Ishikawa (cell line): ENCODE measurements around the gene SPDYC.

ENCODE experiments used
- MAX ChIP-seq: IDR thresholded peaks from 2 replicates; pipeline ENCODE4 v1.6.1; 2012
- RAD21 ChIP-seq: IDR thresholded peaks from 2 replicates; pipeline ENCODE4 v1.6.1; 2012; ENCODE audit warnings: low read depth
- TAF1 ChIP-seq: IDR thresholded peaks from 2 replicates; pipeline ENCODE4 v1.6.1; 2012; ENCODE audit warnings: low read depth, mild to moderate bottlenecking
- TEAD4 ChIP-seq: IDR thresholded peaks from 2 replicates; pipeline ENCODE4 v1.6.1; 2012

- no peak for TF ChIP-seq MAX
- no peak for TF ChIP-seq TAF1
- no peak for TF ChIP-seq RAD21
- no peak for TF ChIP-seq TEAD4
These were observed 9.4 kb upstream of the SPDYC start for GRCh38 chr11:65160643-65161042.
